ENCODE measurements around the gene BCL2L2. TPM values are rescaled to one million over a fixed set of nuclear protein-coding genes. Genes with fewer than 3 reads are reported as not detected.

Gene BCL2L2
- total and polyA plus RNA-seq, 9 of the 15 experiments (the other 6 are each of a cell fraction or from before 2014, with no cell fraction given): 2.6 to 32.5 (median 14.7) TPM

DNA sequence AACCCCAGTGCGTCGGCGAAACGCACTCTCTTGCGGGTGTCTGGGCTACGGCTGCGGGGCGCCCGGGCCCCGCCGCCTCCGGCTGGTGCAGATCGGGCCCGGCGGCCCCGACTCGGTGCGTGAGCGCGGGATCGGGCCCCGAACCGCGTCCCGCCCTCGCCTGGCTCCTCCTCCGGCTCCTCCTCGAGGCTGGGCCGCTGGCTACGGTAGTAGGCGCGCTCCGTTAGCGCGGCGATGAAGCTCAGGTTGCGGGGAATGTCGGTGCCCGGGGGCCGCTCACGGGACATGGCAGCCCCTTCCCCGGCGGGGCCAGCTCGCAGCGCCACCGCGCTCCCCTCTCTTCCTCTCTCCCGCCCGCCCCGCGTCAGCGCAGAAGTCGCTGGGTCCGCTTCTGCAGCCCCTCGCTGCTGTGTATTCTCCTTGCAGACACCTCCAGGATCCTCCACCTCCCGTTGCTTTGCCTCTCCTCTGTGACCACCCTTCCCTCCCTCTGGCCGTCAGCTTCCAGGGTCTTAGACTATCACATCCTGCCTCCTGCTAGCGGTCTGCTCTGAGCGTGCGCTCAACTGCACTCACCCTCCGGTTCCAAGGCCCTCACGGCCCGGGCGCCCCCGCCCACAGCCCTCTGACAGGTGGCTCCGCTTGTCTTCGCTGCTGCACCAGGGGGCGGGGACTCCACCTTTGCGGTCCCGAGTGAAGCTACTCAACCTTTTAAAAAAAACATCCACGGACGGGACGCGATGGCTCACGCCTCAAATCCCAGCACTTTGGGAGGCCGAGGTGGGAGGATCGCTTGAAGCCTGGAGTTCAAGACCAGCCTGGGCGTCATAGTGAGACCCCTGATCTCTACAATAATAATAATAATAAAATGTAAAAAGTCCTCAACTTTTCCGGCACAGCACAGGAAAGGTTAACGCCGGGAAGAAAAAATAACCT, 4.1 kb upstream of the BCL2L2 start, which contains the start of gene PPP1R3E (continued):
- TF ChIP-seq HDGF (IDR thresholded peaks at IDR 0.05): 0 out of 2 replicates have a peak, but pooled peaks have one; percentile 31
- peak; percentile 28; the same call in 1 of the 2 replicates for TF ChIP-seq HNRNPL (IDR thresholded peaks at IDR 0.05; ENCODE audit: low read depth, low read length)
- TF ChIP-seq PML (IDR thresholded peaks at IDR 0.05; ENCODE audit: low read length): no peak
- TF ChIP-seq ZBTB7A (IDR thresholded peaks at IDR 0.05; ENCODE audit: borderline replicate concordance, control insufficient read depth, low read depth, low read length): peak; percentile 51; the same call in 1 of the 2 replicates
- peak; percentile 82 for TF ChIP-seq POLR2G (IDR thresholded peaks at IDR 0.05; ENCODE audit: low read depth, low read length)
- TF ChIP-seq ZNF696 (CRISPR knock-in tag; conservative IDR thresholded peaks at IDR 0.05): no peak
- no peak for TF ChIP-seq MCM3 (IDR thresholded peaks at IDR 0.05)
- TF ChIP-seq ARHGAP35 (IDR thresholded peaks at IDR 0.05; ENCODE audit: partially characterized antibody): no peak
- TF ChIP-seq CCNT2 (IDR thresholded peaks at IDR 0.05; ENCODE audit: borderline replicate concordance, extremely low read depth, insufficient read length, low read depth, low read length): peak; percentile 37
- TF ChIP-seq, protein P1, sequence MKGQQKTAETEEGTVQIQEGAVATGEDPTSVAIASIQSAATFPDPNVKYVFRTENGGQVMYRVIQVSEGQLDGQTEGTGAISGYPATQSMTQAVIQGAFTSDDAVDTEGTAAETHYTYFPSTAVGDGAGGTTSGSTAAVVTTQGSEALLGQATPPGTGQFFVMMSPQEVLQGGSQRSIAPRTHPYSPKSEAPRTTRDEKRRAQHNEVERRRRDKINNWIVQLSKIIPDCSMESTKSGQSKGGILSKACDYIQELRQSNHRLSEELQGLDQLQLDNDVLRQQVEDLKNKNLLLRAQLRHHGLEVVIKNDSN (CRISPR knock-in tag; IDR thresholded peaks at IDR 0.05): peak; percentile 18; the same call in 1 of the 2 replicates
- no peak for TF ChIP-seq TEAD4 (IDR thresholded peaks at IDR 0.05; ENCODE audit: low read length)
- peak; percentile 38; the same call in 1 of the 2 replicates for TF ChIP-seq TEAD4 (CRISPR knock-in tag; IDR thresholded peaks at IDR 0.05; ENCODE audit: borderline replicate concordance)
- no peak for TF ChIP-seq NELFE (IDR thresholded peaks at IDR 0.05; ENCODE audit: insufficient read depth, insufficient read length)
- TF ChIP-seq RCOR1 (IDR thresholded peaks at IDR 0.05; ENCODE audit: borderline replicate concordance in 1 of 2, low read depth in 2 of 2, low read length in 2 of 2): no peak
- TF ChIP-seq, protein P2, sequence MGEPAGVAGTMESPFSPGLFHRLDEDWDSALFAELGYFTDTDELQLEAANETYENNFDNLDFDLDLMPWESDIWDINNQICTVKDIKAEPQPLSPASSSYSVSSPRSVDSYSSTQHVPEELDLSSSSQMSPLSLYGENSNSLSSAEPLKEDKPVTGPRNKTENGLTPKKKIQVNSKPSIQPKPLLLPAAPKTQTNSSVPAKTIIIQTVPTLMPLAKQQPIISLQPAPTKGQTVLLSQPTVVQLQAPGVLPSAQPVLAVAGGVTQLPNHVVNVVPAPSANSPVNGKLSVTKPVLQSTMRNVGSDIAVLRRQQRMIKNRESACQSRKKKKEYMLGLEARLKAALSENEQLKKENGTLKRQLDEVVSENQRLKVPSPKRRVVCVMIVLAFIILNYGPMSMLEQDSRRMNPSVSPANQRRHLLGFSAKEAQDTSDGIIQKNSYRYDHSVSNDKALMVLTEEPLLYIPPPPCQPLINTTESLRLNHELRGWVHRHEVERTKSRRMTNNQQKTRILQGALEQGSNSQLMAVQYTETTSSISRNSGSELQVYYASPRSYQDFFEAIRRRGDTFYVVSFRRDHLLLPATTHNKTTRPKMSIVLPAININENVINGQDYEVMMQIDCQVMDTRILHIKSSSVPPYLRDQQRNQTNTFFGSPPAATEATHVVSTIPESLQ (CRISPR knock-in tag; IDR thresholded peaks at IDR 0.05): 0 out of 2 replicates have a peak, but pooled peaks have one; percentile 41
- TF ChIP-seq RB1 (IDR thresholded peaks at IDR 0.05; ENCODE audit: low read depth): peak; percentile 73; the same call in 1 of the 2 replicates
- TF ChIP-seq SIN3A (IDR thresholded peaks at IDR 0.05; ENCODE audit: borderline replicate concordance in 2 of 2, control insufficient read depth in 1 of 2, low read depth in 2 of 2, low read length in 2 of 2): peak; percentile 5 to 26; a peak in 2 of 4 replicates
- TF ChIP-seq BRCA1 (IDR thresholded peaks at IDR 0.05): no peak
- 0 out of 2 replicates have a peak, but pooled peaks have one; percentile 55 for TF ChIP-seq BRCA1 (CRISPR knock-in tag; IDR thresholded peaks at IDR 0.05)
- TF ChIP-seq, protein P3, sequence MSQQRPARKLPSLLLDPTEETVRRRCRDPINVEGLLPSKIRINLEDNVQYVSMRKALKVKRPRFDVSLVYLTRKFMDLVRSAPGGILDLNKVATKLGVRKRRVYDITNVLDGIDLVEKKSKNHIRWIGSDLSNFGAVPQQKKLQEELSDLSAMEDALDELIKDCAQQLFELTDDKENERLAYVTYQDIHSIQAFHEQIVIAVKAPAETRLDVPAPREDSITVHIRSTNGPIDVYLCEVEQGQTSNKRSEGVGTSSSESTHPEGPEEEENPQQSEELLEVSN (IDR thresholded peaks at IDR 0.05; ENCODE audit: borderline replicate concordance in 1 of 2, extremely low read depth in 1 of 2, insufficient read depth in 1 of 2, insufficient read length in 1 of 2, low read depth in 1 of 2, low read length in 1 of 2, poor library complexity in 1 of 2, severe bottlenecking in 1 of 2): peak; percentile 82 to 94
- TF ChIP-seq HDAC2 (IDR thresholded peaks at IDR 0.05): 0 out of 2 replicates have a peak, but pooled peaks have one; percentile 48
- TF ChIP-seq U2AF1 (optimal IDR thresholded peaks at IDR 0.05; ENCODE audit: low read depth, low read length): no peak
- TF ChIP-seq XRCC4 (IDR thresholded peaks at IDR 0.05; ENCODE audit: extremely low read depth, insufficient read depth, insufficient read length): no peak
- no peak for TF ChIP-seq TARDBP (IDR thresholded peaks at IDR 0.05)

All from K562 (cell line).